ENCODE measurements around the gene EXTL2.

GRCh38 chr1:100892554-100892953, 2.1 kb downstream of the EXTL2 start:
- TF ChIP-seq GATA3 (IDR thresholded peaks at IDR 0.05; ENCODE audit: low read depth, low read length), result no peak
- TF ChIP-seq GATA2 (IDR thresholded peaks at IDR 0.05; ENCODE audit: low read depth, low read length), result no peak
